ENCODE measurements around the gene MYCN.
"Not testable (repeated sequence)": the region's sequence is repeated elsewhere in the genome, so short reads cannot be mapped to it uniquely, and the experiment has no call there.

Gene MYCN

DNA sequence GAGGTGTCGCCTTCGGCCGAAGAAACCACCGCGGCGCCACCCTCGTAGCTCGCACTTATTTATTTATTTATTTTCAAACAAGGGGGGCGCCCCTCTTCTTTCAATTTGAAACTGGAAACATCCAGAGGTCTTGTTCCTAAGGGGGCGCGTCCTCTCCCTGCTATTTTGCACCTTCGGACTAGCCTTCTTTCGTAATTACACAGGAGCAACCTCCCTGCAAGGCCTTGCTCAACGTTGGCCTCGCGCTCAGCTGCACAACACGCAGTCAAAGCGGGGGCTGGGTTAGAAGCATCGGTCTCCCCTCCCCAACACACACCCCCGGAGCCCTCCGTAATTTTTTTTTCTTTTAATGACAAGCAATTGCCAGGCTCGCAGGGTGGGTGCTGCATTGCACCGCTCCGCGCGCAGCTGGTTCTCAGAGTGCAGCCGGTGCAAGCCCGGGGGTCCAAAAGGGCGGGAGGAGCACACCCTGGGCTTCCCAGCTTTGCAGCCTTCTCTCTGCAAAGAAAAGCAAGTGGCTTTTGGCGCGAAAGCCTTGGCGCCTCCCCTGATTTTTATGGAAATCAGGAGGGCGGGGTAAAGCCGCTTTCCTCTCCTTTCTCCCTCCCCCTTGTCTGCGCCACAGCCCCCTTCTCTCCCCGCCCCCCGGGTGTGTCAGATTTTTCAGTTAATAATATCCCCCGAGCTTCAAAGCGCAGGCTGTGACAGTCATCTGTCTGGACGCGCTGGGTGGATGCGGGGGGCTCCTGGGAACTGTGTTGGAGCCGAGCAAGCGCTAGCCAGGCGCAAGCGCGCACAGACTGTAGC is at the start of gene MYCN:
Gene MYCN, plus strand, starts transcription at position 697 of the 807 bp plus-strand sequence. CDS start 1,515 bp downstream, outside the sequence.
- peak; percentile 56 for DNase-seq

DNA sequence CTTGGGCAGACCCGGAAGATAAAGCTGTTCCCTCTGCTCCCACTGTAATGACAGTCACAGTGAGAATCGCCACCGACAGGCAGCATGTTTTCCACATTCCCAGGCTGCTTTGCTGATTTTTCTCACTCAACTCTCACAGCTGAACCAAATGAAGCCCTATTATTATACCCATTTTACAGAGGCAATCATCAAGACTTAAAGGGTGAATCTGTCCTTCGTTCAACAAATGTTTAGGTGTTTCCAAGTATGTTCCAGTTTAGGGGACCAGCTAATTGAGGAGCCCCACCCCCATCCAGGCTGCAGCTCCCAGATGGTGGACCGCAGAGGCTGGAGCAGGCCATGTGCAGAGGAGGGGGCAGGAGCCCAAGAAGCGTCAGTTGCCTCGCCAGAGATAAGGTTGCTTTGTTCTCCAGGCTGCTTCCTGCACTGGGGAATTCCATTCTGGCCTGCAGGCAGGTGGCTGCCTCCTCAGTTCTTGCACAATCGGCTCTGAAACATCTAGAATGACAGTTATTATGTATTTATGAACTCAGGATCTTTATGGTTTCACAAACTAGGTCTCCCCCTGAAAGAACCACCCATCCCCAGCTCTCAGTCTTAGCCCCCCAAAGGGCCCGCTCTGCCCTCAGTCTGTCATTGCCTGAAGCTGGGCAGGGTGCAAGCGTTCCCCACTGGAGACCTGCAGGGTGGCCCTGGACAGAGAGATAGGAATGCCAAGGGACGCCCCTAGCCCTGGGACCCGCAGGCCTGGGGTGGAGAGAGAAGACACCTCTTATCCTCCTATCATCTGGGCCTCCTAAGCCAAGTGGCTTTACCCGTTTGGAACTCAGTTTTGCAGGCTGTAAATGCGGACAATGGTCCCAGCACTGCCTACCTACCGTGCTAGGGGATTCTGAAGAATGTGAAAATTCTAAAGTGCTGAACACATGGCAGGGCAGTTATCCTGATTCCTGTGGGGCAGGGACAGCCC is 49.1 kb upstream of the MYCN start:
- DNase-seq, result no peak

DNA sequence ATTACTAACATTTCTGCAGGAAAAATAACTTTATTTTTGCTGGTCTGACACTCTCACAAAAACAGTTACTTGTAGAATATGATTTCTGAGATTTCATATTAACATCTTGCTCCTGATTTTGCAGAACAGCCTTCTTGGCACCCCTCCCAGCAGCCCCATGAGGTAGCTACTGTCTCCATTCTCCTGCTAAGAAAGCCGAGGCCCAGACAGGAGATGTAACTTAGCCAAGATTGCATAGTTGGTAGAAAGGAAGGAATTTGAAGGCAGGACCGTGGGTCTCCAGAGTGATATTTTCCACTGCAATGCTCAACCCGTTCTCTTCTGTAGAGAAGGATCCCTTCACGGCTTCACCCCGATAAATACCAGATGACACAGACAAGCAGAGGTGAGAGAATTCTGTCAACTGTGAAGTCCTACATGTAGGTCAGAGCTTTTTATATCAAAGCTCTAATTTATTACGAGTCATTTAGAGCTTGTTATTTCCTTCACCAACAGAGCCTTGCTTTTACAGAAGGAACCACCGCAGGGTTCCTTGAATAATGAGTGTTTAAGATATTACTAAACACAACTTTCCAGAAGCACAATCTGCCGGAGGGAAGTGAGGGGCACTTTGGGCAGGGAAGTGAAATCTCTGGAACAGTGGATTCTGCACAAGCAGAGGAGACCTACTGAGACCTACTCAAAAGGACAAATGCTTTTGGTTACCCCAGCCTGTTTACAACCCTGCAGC is 48.0 kb upstream of the MYCN start:
- DNase-seq, result no peak

DNA sequence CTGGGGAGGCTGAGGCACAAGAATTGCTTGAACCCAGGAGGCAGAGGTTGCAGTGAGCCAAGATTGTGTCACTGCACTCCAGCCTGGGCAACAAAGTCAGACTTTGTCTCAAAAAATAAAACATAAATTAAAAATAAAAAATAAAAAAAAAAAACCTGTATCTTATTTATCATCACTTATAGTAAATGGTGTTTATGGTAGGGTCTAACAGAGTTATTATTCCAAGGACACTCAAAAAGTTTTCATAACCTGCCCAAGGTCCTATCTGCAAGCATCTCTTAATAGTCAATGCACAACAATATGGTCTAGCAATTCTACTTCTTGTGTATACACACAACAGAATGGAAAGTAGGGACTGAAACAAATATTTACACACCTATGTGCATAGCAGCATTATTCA is 47.3 kb upstream of the MYCN start:
- no peak for DNase-seq

DNA sequence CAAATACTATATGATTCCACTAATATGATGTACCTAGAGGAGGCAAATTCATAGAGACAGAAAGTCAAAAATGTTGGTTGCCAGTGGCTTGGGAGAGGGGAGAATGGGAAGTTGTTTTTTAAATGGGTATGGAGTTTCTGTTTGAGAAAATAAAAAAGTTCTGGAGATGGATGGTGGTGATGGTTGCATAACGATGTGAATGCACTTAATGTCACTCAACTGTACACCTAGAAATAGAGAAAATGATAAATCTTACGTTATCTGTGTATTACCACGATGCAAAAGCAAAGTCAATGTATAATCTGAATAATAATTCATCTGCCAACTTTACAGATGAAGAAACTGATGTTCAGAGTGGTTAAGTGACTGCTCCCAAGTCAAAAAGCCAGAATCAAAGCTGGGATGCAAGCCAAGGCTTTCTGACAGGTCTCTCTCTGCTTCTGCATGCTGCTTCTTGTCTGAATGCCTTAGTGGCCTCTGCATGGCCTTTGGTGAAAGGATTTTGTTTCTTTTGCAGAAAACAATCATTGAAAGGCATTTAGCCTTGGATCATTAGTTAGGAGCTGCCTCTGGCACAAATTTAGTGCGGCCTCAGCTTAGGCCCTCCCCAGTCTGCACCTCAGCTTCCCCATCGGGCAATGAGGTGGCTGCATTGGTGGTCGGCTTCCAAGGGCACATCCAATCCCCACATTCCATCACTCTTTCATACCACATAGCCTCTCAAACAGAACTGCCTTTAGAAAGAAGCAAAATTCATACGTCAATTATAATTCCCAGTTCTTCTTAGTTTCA is 46.5 kb upstream of the MYCN start:
- DNase-seq, result no peak

DNA sequence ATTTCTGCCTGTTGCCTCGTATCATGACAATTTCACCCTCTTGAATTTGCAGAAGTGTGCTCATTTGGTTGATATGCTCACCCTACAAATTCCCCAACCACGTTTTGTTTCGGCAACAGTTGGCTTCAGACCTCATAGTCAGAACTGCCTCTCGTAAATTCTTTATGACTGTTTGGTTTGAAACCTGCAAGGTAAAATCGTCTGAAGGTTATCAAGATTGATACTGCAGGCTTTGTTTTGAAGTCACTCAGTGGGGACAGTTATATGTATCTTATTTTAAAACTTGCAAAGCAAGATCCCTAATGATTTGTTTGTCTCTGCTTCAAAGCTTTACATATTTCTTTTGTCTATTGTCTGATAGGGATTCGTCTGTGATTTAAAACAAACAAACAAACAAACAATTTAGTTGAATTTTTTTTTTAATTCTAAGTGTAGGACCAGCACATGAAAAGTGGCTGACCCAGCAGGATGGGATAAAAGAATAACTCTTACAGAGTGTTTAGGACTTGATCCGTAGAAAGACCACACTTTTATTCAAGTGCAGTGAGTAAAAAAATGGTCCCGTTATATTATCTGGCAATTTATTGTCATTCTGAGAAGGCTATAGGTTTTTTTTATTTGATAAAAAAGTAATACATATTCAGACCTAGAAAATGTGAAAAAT is 45.7 kb upstream of the MYCN start:
- DNase-seq, result no peak

DNA sequence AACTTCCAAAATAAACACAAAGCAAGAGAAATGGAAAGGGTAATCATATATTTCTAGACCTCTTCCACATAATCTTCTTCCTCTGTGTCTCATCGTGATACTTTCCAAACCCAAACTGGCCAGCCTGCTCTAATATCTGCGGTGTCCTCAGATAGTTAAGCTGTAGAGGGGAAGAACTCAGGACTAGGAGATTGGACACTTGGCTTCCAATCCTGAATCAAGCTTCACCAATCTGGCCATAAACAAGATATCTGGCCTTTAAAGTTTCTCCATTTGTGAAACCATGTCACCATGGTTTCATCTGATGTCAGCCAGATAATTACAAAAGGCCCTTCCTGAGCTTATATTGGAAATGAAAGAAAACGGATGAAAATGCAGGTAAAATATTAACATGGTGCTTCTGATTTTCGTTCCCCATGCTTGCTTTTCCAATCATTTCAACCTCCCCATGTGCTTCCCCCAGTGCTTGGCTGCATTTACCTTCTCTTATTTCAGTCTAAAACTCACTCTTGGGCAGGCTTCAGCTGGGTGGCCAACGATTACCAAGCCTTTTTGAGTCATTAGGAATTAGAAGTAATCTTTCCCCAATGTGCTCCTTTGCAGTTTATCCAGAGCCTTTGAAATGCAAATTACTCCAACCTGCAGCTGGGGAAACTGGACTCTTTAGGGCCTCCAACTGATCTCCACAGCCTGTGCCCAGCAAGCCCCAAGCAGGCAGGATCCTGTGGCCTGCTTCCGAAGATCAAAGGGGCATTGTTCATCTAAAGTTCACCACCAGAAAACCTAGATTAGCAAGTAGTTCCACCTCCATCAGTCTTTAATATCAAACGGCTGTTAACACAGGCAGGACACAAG is 44.5 kb upstream of the MYCN start:
- DNase-seq, result no peak

DNA sequence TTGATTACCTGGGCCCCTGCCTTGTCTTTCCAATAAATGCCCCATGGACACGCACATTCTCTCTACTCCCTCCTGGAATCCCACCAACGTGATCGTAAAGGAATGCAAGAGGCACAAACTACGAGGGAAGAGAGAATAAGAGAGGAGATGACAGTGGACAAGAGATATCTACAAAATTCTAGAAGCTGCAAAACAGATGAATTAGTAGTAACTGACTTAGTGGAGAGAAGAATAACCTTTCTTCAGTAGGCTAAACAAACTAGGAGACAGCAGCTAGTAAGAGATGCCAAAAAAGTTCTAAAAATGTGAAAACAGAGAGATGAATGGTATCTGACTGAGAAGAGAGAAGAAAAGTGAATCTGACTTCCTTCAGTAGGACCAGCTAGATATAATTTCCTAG is 43.5 kb upstream of the MYCN start:
- no peak for DNase-seq

DNA sequence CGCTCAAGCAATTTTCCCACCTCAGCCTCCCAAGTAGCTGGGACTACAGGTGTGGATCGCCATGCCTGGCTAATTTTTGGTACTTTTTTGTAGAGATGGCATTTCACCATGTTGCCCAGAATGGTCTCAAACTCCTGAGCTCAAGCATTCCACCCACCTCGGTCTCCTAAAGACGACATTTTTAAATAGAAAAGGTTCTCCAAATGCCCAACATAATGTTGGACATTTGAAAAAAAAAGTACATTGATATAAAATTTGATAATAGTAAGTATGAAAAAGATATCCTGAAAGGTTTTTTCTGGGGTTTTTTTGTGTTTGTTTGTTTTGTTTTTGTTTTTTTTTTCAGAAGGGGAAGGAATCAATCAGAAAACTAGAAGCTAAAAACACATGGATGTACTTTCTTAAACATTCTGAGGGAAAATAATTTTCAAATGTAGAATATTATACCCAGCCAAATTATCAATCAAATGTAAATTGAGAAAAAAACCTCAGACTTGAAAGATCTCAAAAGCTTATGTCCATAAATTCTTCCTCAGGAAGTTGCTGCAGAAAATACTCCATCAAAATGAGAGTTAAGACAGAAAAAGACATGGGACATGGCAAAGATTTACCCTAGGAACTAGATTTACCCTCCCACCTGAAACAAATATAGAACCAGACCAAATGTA is 42.8 kb upstream of the MYCN start:
- DNase-seq, result no peak

DNA sequence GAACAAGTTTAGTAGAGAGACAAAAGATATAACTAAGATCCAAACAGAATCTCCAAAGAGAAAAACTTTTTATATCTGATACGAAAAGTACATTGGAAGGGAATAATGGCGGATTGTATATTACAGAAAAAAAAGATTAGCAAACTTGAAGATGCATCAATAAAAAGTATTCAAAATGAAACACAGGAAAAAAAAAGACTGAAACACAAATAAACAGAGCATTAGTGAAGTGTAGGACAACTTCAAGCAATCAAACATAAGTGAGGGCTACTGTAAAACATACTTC is 41.1 kb upstream of the MYCN start:
- no peak for DNase-seq

DNA sequence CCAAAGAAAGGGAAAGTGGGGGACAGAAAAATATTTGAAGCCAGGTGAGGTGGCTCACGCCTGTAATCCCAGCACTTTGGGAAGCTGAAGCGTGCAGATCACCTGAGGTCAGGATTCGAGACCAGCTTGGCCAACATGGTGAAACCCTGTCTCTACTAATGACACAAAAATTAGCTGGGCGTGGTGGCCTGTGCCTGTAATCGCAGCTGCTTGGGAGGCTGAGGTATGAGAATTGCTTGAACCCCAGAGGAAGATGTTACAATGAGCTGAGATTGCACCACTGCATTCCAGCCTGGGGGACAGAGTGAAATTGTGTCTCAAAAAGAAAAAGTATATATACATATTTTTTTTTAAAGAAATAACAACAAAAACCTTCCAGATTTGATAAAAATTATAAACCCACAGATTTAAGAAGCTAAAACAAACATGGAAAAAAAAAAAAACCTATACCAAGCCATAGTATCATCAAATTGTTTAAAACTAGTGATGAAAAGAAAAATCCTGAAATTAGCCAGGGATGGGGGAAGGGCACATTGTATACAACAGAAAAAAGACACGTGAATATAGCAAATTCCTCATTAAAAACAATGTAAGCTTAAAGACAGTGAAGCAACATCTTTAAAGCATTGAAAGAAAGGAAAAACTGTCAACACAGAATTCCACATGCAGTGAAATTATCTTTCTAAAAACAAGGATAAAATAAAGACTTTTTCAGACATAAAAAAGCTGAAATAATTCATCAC is 40.4 kb upstream of the MYCN start:
- no peak for DNase-seq

DNA sequence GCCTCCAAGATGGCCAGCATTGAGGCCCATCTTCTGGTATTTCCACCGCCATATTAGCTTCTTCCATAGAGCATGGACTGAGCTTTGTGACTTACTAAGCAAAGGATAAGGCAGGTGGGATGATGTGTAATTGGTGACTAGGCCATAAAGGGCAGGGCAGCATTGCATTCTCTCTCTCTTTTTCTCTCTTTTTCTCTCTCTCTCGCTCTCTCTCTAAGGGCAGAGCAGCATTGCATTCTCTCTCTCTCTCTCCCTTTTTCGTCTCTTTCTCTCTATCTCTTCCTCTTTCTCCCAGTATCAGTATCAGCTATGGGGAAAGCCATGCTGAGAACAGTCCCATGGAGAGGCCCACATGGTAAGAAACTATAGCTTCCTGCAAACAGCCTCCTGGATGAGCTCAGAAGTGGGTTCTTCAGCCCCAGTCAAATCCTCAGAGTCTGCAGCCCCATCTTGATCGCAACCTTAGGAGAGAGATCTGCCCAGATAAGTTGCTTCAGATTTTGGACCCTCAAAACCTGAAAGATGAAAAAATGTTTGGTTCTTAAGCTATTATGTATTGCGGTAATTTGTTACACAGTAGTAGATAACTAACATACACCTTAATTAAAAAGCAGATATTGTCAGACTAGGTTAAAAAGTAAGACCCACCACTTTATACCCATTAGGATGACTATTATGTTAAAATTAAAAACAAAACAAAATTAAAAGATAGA is 39.1 kb upstream of the MYCN start:
- DNase-seq, result no peak

DNA sequence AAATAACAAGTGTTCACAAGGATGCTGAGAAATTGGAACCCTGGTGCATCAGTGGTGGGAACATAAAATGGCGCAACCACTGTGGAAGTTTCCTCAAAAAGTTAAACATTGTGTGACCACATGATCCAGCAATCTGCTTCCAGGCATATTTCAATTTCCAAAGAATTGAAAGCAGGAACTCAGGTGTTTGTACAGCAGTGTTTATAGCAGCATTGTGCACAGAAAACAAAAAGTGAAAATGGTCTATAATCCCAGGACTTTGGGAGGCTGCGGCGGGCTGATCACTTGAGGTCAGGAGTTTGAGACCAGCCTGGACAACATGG is 38.6 kb upstream of the MYCN start:
- DNase-seq, result no peak

DNA sequence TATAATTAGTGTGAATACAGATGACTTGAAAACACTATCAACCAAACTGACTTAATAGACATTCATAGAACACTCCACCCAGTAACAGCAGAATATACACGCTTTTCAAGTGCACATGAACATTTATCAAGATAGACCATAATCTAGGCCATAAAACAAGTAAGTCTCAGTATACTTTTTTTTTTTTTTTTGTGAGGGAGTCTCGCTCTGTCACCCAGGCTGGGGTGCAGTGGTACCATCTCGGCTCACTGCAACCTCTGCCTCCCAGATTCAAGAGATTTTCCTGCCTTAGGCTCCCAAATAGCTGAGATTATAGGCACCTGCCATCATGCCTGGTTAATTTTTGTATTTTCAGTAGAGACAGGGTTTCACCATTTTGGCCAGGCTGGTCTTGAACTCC is 36.4 kb upstream of the MYCN start:
- not testable (repeated sequence) for DNase-seq

DNA sequence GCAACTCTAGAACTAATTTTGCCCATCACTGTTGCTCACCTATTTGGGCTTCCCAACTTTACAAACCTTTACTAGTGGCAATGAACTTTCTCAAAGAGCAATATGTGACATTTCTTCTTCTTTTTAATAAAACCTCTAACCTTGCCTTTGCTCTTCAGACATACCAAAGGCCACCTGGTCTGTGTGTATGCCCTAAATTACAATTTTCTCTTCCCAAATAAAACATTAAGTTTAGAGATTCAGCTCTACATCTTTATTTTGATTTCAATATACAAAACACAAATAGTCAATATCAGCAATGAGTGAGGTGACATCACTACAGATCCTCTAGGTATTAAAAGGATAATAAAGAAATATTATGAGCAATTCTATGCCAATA is 35.1 kb upstream of the MYCN start:
- DNase-seq, result no peak

DNA sequence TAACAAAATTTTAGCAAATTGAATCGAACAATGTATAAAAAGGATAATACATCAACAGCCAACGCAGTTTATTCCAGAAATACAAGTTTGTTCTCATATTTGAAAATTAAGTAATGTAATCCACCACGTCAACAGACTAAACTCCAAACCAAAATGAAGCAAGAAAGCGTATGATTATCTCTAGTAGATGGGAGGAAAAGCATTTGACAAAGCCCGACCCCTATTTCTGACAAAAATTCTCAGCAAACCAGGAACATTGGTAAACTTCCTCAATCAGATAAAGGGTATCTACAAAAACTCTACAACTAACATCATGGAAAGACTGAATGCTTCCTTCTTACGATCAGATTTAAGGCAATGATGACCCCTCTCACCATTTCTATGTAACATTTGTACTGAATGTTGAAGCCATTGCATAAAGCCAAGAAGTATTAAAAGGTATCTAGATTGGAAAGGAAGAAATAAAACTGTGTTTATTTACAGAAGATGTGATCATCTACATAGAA is 34.3 kb upstream of the MYCN start:
- no peak for DNase-seq

DNA sequence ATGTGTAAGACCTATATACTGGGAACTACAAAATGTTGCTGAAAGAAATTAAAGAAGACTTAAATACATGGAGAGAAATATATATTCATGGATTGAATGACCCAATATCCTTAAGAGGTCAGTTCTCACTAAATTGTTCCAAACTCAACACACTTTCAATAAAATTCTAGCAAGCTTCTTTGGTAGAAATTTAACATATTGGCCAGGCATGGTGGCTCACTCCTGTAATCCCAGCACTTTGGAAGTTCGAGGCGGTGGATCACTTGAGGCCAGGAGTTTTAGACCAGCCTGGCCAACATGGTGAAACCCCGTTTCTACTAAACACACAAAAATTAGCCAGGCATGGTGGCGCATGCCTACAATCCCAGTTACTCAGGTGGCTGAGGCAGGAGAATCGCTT is 33.6 kb upstream of the MYCN start:
- no peak for DNase-seq

DNA sequence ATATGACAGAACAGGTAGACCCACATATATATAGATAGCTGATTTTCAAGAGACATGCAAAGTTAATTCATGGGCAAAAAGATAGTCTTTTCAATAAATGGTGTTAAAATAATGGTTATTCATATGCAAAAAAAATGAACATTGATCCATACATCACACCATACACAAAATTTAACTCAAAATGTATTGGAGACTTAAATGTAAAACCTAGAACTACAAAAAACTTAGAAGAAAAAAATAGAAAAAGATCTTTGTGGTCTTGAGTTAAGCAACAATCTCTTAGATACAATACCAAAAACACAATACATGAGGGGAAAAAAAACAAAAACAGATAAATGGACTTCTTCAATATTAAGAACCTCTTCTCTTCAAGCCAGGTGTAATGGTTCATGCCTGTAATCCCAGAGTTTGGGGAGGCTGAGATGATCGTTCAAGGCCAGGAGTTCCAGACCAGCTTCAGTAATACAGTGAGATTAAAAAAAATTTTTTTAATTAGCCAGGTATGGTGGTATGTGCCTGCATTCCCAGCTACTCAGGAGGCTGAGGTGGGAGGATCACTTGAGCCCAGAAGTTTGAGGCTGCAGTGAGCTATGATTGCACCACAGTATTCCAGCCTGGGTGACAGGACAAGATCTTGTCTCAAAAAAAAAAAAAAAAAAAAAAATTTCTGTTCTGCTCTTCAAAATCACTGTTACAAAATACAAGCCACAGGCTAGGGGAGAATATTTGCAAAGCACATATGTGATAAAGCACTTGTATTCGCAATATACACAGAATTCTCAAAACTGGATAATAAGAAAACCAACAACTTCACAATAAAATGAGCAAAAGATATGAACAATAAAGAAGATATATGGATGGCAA is 32.7 kb upstream of the MYCN start:
- DNase-seq, result no peak

Measured in activated naive CD4-positive, alpha-beta T cell treated with anti-CD3 and anti-CD28 coated beads, Interleukin-2, amount 50 U/mL, for 16 hours (primary cell).